ENCODE results near the gene PDZD2. TPM values are rescaled to one million over a fixed set of nuclear protein-coding genes. Genes with fewer than 3 reads are reported as not detected.

PDZD2 gene
- polyA plus RNA-seq, 6 donors from 2014 or later, result 0.05 to 0.24 (median 0.06) TPM; not detected in 1

GRCh38 chr5:32017692-32018367 is 378.9 kb downstream of the PDZD2 start:
- H3K9me3 Mint-ChIP-seq, result no peaks in the 10 kb centered on the region
- H3K4me1 Mint-ChIP-seq, result peaks cover 0 to 17% (median 9%) of the 10 kb centered on the region in 3 donors
- DNase-seq (no peak), ATAC-seq (ENCODE audit: low read depth in 2 of 2) (no peak)
- H3K27me3 Mint-ChIP-seq, result no peaks in the 10 kb centered on the region
- H3K4me3 Mint-ChIP-seq, result peak overlapping the region in 3 of 8 donors; percentile 4 to 27 (median 17)
- peak overlapping the region in 1 of 6 donors; percentile 18 for H3K27ac Mint-ChIP-seq
- H3K36me3 Mint-ChIP-seq, result no peaks in the 10 kb centered on the region

- H3K4me3 Mint-ChIP-seq, result no peak overlapping the region
- ATAC-seq (ENCODE audit: low read depth in 2 of 2) (no peak), DNase-seq (no peak)
- H3K27ac Mint-ChIP-seq, result no peak overlapping the region
- H3K4me1 Mint-ChIP-seq, result peaks cover 0 to 17% (median 9%) of the 10 kb centered on the region in 3 donors
- H3K36me3 Mint-ChIP-seq, result no peaks in the 10 kb centered on the region
- no peaks in the 10 kb centered on the region for H3K9me3 Mint-ChIP-seq
- no peaks in the 10 kb centered on the region for H3K27me3 Mint-ChIP-seq
Measured at GRCh38 chr5:32018476-32019436, 379.8 kb downstream of the PDZD2 start.

GRCh38 chr5:32020271-32020670 is 381.3 kb downstream of the PDZD2 start:
- H3K36me3 Mint-ChIP-seq, result no peaks in the 10 kb centered on the region
- peak overlapping the region in 7 of 8 donors; percentile 7 to 81 (median 60) for H3K4me3 Mint-ChIP-seq
- peak overlapping the region in 4 of 6 donors; percentile 14 to 81 (median 38) for H3K27ac Mint-ChIP-seq
- no peaks in the 10 kb centered on the region for H3K27me3 Mint-ChIP-seq
- H3K9me3 Mint-ChIP-seq, result no peaks in the 10 kb centered on the region
- ATAC-seq (ENCODE audit: low read depth in 2 of 2) (peak; percentile 50 to 66), DNase-seq (peak; percentile 11)
- H3K4me1 Mint-ChIP-seq, result peaks cover 0 to 17% (median 9%) of the 10 kb centered on the region in 3 donors

- Mint-ChIP-seq H3K36me3 (no peaks in the 10 kb centered on the region), H3K4me3 (peak overlapping the region in 5 of 8 donors; percentile 29 to 81 (median 60))
Measured at GRCh38 chr5:32020946-32021345, 382.0 kb downstream of the PDZD2 start.

GRCh38 chr5:32021771-32022170 is 382.8 kb downstream of the PDZD2 start:
- Mint-ChIP-seq H3K9me3 (no peaks in the 10 kb centered on the region), H3K4me1 (peaks cover 0 to 17% (median 9%) of the 10 kb centered on the region in 3 donors), H3K27ac (peak overlapping the region in 1 of 6 donors; percentile 16), H3K4me3 (peak overlapping the region in 4 of 8 donors; percentile 9 to 76 (median 29)), H3K27me3 (no peaks in the 10 kb centered on the region), H3K36me3 (no peaks in the 10 kb centered on the region)
- DNase-seq, result no peak
- no peak for ATAC-seq (ENCODE audit: low read depth in 2 of 2)

More at GRCh38 chr5:32020946-32021345, 382.0 kb downstream of the PDZD2 start:
- ATAC-seq (ENCODE audit: low read depth in 2 of 2) (no peak), DNase-seq (no peak)
- H3K4me1 Mint-ChIP-seq, result peaks cover 0 to 17% (median 9%) of the 10 kb centered on the region in 3 donors
- H3K9me3 Mint-ChIP-seq, result no peaks in the 10 kb centered on the region
- peak overlapping the region in 2 of 6 donors; percentile 14 to 30 for H3K27ac Mint-ChIP-seq
- no peaks in the 10 kb centered on the region for H3K27me3 Mint-ChIP-seq

GRCh38 chr5:32022638-32023037 is 383.7 kb downstream of the PDZD2 start:
- ATAC-seq (ENCODE audit: low read depth in 2 of 2) (no peak), DNase-seq (no peak)
- H3K9me3 Mint-ChIP-seq, result no peaks in the 10 kb centered on the region
- H3K36me3 Mint-ChIP-seq, result no peaks in the 10 kb centered on the region
- H3K27me3 Mint-ChIP-seq, result no peaks in the 10 kb centered on the region
- H3K4me3 Mint-ChIP-seq, result no peak overlapping the region
- H3K27ac Mint-ChIP-seq, result no peak overlapping the region
- peaks cover 0 to 16% (median 9%) of the 10 kb centered on the region in 3 donors for H3K4me1 Mint-ChIP-seq

- no peak for DNase-seq
Measured at GRCh38 chr5:32023816-32024215, 384.9 kb downstream of the PDZD2 start.

GRCh38 chr5:32024751-32025150 is 385.8 kb downstream of the PDZD2 start:
- Mint-ChIP-seq H3K4me3 (no peak overlapping the region), H3K9me3 (no peaks in the 10 kb centered on the region), H3K4me1 (peaks cover 0 to 9% (median 9%) of the 10 kb centered on the region in 3 donors), H3K27me3 (no peaks in the 10 kb centered on the region), H3K27ac (no peak overlapping the region), H3K36me3 (no peaks in the 10 kb centered on the region)
- ATAC-seq (ENCODE audit: low read depth in 2 of 2), result no peak
- DNase-seq, result no peak

More at GRCh38 chr5:32023816-32024215, 384.9 kb downstream of the PDZD2 start:
- Mint-ChIP-seq H3K4me3 (no peak overlapping the region), H3K9me3 (no peaks in the 10 kb centered on the region), H3K27ac (no peak overlapping the region), H3K36me3 (no peaks in the 10 kb centered on the region), H3K27me3 (no peaks in the 10 kb centered on the region), H3K4me1 (peaks cover 0 to 9% (median 9%) of the 10 kb centered on the region in 3 donors)
- ATAC-seq (ENCODE audit: low read depth in 2 of 2), result no peak

GRCh38 chr5:32027093-32027716 is 388.3 kb downstream of the PDZD2 start:
- Mint-ChIP-seq H3K9me3 (peaks cover 0 to 1% (median 0%) of the 10 kb centered on the region in 7 donors), H3K36me3 (no peaks in the 10 kb centered on the region), H3K4me1 (no peaks in the 10 kb centered on the region), H3K27me3 (peaks cover 0 to 8% (median 0%) of the 10 kb centered on the region in 3 donors), H3K27ac (no peak overlapping the region), H3K4me3 (no peak overlapping the region)
- ATAC-seq (ENCODE audit: low read depth in 2 of 2), result no peak
- DNase-seq, result no peak

GRCh38 chr5:32027717-32028458 is 389.0 kb downstream of the PDZD2 start:
- no peak for ATAC-seq (ENCODE audit: low read depth in 2 of 2)
- no peak overlapping the region for H3K4me3 Mint-ChIP-seq
- peaks cover 0 to 8% (median 0%) of the 10 kb centered on the region in 3 donors for H3K27me3 Mint-ChIP-seq
- H3K4me1 Mint-ChIP-seq, result no peaks in the 10 kb centered on the region
- no peak for DNase-seq
- H3K27ac Mint-ChIP-seq, result no peak overlapping the region
- H3K36me3 Mint-ChIP-seq, result no peaks in the 10 kb centered on the region
- H3K9me3 Mint-ChIP-seq, result peaks cover 0 to 2% (median 0%) of the 10 kb centered on the region in 7 donors

GRCh38 chr5:32029261-32029660 is 390.3 kb downstream of the PDZD2 start:
- Mint-ChIP-seq H3K27ac (no peak overlapping the region), H3K36me3 (no peaks in the 10 kb centered on the region), H3K9me3 (peaks cover 0 to 2% (median 0%) of the 10 kb centered on the region in 7 donors), H3K27me3 (peaks cover 0 to 8% (median 0%) of the 10 kb centered on the region in 3 donors), H3K4me3 (no peak overlapping the region), H3K4me1 (peaks cover 0 to 2% (median 0%) of the 10 kb centered on the region in 3 donors)
- DNase-seq (no peak), ATAC-seq (ENCODE audit: low read depth in 2 of 2) (no peak)

GRCh38 chr5:32029781-32030180 is 390.9 kb downstream of the PDZD2 start:
- DNase-seq, result no peak
- no peak overlapping the region for H3K4me3 Mint-ChIP-seq
- H3K36me3 Mint-ChIP-seq, result no peaks in the 10 kb centered on the region
- H3K27me3 Mint-ChIP-seq, result peaks cover 0 to 8% (median 0%) of the 10 kb centered on the region in 3 donors
- no peak overlapping the region for H3K27ac Mint-ChIP-seq
- H3K4me1 Mint-ChIP-seq, result peaks cover 0 to 2% (median 0%) of the 10 kb centered on the region in 3 donors
- no peak for ATAC-seq (ENCODE audit: low read depth in 2 of 2)
- H3K9me3 Mint-ChIP-seq, result peaks cover 0 to 2% (median 0%) of the 10 kb centered on the region in 7 donors
